HG02870 (cell line): ENCODE measurements around the gene NOTUM.

Experiments
- ATAC-seq: cut with Tn5 transposase; IDR thresholded peaks from one replicate; pipeline ENCODE4 v1.9.1; 2021; ENCODE audit warnings: mild to moderate bottlenecking, moderate library complexity; ENCODE audit not compliant: unreplicated experiment

NOTUM gene

GRCh38 chr17:81926451-81927151 is 34.4 kb downstream of the NOTUM start:
- ATAC-seq = no peak

- ATAC-seq = no peak
Measured at GRCh38 chr17:81925860-81926450, 35.0 kb downstream of the NOTUM start.

- no peak for ATAC-seq
Measured at GRCh38 chr17:81924557-81925532, 36.1 kb downstream of the NOTUM start.

DNA sequence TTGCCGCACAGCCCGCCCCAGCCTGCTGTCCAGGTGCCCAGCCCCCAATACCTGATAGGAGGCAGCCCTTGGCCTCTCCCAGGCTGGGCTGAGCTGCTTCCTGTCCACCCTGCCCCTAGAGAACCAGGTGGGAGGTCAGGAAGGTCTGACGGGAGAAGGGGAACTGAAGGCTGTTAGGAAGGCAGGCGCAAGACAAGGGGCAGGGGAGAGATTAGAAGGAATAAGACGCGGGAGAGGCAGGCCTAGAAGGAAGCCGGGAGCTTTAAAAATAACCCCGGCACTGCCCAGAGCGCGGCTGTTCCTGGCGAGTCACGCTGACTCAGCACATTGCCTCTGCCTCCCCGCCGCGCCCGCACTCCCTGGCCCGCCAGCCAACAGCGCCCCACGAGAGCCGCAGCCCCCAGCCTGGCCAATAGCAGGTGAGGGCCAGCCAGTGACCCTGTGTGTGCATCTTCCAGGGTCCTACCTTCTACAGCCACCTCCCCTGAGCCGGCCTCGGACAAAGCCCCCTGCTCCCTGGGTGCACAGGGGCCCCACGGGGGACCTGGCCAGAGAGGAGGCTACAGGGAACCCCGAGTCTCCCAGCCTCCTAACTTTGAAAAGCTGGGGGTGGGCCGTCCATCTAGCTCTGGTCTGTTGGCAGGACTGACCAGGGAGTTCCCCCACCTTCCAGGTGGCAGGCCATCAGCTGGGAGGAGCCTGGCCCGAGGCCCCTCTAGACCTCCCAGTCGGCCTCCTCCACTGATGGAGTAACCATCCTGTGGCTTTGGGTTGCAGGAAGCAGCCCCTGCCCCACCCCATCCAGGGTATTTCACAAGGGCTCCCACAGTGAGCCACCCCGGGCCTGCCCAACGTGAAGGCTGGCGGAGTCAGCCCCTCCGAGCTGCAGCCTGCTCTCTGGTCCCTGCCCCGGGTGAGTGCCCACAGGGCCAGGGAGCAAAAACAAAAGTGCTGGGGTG is 37.4 kb downstream of the NOTUM start:
- ATAC-seq = no peak

- ATAC-seq = no peak
Measured at GRCh38 chr17:81922566-81923301, 38.3 kb downstream of the NOTUM start.

DNA sequence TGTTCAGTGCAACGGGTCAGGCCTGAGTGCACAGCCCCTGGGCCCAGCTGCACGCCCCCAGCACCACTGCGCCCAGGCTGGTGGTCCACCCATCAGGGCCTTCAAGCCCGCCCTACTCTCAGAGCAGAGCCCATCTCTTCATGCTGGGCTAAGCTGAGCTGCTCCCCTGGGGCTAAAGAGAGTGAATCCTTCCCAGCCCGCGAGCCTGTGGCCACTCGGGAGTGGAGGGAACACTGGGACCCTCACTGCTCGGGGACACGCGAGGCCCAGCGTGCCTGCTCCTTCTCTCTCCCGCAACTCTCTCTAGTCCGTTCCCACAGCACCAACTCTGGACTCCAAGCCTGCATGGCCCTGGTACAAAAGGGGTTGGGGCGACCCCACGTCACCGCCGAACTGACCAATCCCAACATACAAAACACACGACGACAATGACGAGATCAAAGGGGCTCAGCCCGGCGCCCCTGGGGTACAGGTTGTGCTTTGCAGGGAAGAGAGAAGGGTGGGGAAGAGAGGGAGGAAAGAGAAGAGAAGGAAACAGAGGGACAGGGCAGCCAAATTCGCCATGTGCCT is 38.9 kb downstream of the NOTUM start:
- ATAC-seq = no peak

GRCh38 chr17:81921537-81921862 is 39.5 kb downstream of the NOTUM start:
- ATAC-seq = no peak

DNA sequence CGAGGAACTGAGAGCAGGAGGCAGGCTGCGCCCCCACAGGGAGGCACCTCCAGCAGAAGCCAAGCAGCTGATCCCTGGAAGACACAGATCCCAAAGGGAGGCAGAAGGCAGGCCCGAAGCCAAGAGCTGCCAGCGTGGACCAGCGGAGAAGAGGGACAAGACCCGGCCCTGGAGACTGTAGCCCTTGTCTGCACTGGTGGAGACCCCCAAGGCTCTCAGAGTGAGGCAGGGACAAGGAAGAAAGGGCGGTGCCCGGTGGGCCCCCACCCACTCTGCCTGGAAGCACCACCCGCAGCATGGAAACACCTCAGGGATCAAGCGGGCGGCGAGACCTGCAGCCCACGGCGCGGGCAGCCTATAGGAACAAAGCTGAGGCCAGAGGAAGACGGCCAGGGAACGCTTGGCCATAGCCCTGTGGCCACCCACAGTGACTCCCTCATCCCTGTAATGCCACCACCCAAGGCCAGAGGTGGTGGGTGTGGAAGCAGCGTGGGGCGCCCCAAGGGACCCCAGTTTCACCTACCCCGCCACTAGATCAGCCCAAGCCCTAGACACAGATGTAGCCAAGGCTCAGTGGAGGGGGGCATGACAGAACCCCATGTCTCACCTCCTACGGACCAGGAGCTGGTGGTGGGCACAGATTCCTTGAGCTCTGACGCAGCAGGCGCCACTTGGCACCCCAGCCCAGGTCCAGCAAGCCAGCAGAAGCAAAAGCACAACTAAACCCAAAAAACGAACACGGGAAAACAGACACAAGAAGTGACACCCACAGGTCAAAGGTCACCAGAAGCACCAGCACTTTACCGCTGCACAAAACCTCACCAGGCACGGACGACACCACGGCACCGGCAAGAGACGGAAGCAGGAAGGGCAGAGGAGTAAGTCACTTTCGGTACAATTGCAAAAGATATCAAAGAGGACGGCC is 40.1 kb downstream of the NOTUM start:
- no peak for ATAC-seq

DNA sequence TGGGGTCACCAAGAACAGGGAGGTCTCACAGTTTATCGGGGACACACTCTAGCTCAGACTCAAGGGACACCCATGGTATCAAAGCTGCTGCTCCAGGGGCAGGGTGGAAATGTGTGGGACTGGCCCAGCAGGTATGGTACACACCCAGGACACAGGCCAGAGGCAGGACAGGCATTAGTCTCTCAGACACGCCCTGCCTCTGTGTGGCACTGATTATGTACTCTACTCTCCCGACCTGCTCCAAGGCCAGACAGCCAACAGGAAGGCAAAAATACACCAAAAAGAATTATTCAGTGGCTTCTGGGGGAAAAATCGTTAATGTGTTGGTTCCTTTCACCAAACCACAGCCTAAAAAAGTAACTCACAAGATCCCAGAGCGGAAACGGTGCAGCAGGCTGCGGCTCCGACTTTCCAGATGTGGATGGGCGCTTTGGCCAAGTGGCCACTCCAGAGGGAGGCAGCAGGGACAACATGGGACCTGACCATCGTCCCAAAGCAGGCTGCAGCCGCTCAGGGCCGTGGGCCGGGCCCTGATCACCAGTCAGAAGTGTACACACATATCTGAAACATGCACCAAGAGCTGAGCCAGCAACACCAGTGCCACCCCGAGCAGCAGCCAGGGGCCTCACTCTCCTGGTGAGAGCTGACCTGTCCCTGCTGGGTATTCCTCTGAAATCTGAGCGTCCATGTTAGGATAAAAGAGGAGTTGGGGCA is 42.0 kb downstream of the NOTUM start:
- no peak for ATAC-seq

DNA sequence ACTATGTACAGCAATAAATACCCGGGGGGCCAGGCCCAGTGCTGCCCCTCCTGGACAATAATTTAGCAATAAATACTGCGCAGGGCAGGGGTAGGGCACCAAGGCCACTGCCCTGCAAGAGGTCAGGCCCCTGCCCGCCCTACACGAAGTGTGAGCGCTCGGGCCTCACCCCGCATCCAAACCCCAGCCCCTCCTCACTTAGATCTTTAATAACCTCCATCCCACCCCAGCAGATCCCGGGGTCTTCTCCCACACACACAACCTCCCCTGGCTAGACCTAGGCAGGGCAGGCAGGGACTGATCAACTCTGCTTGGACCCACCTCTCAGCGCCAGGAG is 42.7 kb downstream of the NOTUM start:
- peak; percentile 7 for ATAC-seq

DNA sequence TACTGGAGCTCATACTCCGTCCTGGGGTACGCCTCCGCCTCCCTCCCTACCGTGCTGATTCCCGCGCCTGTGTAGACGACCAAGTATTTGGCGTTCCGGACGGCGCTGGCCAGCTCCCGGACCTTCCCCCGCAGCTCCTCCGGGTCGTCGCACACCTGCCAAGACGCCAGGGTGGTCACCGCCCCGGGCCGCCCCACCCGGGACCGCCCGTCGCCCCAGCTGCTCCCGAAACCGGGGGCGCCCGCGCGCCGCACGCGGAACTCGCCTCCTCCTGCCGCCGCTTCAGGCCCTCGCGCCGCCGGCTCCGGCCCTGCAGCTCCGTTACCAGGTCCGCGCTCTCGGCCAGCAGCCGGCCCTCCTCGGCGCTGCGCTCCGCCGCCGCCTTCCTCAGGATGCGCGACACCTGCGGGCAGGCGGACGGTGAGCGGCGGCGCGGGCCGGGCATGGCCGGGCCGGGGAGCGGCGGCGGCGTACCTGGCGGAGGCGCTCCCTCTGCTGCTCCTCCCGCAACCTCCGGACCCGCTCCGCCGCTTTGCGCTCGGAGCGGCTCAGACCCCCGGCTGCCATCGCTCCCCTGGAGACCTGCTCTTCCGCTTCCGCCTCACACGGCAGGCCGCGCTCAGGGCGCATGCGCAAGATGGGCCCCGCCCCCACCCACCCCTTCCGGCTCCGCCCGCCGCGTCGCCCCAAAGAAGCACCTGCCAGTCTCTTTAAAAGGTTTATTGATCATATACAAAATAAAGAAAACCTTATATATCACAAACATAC is 43.2 kb downstream of the NOTUM start, which contains the start of gene SIRT7:
Gene SIRT7 (minus strand): TSS at position 612 of the 768 bp plus-strand sequence. CDS start 45 bp downstream, at position 567.
- peak; percentile 54 for ATAC-seq

DNA sequence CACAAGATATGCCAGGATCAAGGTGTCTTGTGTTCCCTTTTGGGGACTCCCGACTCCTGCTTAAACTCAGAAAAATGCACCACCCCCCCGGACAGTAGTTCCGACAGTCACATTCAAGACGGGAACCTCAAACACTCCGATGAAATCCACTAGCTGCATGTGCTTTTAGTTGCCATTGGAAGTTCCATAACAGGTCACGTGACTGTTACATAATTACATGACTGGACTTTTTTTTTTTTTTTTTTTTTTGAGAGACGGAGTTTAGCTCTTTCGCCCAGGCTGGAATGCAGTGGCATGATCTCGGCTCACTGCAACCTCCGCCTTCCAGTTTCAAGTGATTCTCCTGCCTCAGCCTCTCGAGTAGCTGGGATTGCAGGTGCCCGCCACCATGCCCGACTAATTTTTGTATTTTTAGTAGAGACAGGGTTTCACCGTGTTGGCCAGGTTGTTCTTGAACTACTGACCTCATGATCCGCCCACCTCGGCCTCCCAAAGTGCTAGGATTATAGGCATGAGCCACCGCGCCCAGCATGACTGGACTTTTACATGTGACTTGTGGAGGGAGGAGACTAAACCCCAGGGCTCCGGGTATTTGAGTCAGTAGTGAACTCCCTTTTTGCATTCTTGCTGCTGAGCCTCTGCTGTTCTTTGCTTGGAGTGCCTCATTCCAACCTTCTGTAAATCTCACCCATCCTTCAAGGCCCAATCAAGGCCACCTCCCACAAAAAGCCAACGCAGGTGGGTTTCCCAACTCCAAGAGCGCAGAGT is 44.6 kb downstream of the NOTUM start:
- no peak for ATAC-seq

DNA sequence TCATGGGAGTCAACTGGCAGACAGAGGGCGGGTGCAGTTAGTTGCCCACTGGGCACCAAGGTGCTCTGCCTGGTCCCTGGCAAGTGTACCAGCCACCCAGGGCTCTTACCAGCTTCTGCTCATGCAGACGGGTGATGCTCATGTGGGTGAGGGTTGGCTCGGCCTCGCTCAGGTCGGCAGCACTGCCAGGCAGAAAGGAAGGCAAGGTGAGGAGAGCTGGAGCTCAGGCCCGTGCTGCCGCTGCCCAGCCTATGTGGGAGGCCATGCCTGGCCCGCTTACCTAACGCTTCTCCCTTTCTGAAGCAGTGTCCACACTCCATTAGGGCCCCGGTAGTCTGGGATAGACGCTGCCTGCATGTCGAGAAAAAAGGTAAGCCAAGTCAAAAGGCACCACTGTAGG is 45.7 kb downstream of the NOTUM start:
- no peak for ATAC-seq

- no peak for ATAC-seq
Measured at GRCh38 chr17:81914103-81914850, 46.7 kb downstream of the NOTUM start.

- ATAC-seq = no peak
Measured at GRCh38 chr17:81913394-81914102, 47.4 kb downstream of the NOTUM start.
